Measurements from ENCODE around the gene ZNF280D.
"Not testable (repeated sequence)": the region's sequence is repeated elsewhere in the genome, so short reads cannot be mapped to it uniquely, and the experiment has no call there.

ZNF280D gene

GRCh38 chr15:56719774-56720555 lies 13.3 kb downstream of the ZNF280D start:
- DNase-seq, result no peak

- no peak for DNase-seq
Observed at GRCh38 chr15:56719021-56719612, 14.2 kb downstream of the ZNF280D start.

- DNase-seq, result no peak
Observed at GRCh38 chr15:56718560-56718959, 14.7 kb downstream of the ZNF280D start.

DNA sequence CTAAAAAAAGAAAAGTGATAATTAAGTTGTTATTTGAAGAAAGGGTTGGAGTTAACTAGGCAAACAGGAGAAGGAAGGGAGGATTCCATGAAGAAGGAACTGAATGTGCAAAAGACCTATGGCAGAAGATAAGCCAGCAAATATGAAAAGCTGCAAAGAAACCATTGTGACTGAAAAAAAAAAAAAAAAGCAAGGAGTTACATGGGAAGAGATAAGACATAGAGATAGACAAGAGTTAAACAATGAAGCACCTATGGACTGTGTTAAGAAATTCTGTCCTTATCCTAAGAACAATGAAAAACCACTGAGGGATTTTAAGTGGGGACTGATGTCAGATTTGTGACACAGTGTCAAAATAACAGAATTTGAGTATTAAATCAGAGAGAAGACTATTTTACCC lies 17.0 kb downstream of the ZNF280D start:
- DNase-seq, result no peak

GRCh38 chr15:56715220-56715619 lies 18.1 kb downstream of the ZNF280D start:
- DNase-seq, result no peak

DNA sequence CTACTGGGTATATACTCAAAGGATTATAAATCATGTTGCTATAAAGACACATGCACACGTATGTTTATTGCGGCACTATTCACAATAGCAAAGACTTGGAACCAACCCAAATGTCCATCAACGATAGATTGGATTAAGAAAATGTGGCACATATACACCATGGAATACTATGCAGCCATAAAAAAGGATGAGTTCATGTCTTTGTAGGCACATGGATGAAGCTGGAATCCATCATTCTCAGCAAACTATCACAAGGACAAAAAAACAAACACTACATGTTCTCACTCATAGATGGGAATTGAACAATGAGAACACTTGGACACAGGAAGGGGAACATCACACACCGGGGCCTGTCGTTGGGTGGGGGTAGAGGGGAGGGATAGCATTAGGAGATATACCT lies 23.8 kb downstream of the ZNF280D start:
- not testable (repeated sequence) for DNase-seq

DNA sequence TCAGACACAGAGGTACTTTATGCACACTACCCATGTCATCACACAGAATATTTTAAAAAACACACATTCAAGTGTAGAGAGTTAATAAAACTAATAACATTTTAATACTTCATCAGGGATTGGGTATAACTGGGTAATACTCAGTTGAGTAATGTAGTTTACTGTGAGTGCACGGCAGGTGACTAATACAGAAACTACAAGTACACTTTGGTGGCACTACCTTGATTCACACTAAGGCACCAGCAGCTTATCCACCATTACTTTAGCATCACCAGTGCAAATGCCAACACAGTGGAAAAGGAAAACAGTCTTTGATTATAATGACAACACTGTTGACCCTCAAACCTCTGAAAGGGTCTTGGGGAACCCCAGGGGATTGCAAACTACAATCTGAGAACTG lies 33.6 kb downstream of the ZNF280D start:
- no peak for DNase-seq

DNA sequence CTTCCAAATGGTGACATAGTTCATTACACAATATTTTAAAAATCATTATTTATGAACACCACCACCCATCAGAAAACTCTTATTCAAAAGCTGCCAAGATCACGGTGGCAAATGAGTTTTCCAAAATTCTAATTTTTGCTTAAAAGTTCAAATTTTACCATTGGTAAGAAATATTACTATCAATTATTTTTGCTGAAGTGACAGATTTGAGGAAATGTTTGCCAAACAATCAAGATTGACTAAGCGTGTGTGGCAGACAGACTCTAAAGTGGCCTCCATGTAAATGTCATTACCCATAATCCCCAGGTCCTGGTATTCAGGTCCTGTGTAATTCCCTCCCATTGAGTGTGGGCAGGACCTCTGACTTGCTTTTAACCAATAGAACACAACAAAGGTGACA lies 35.0 kb downstream of the ZNF280D start:
- no peak for DNase-seq

DNA sequence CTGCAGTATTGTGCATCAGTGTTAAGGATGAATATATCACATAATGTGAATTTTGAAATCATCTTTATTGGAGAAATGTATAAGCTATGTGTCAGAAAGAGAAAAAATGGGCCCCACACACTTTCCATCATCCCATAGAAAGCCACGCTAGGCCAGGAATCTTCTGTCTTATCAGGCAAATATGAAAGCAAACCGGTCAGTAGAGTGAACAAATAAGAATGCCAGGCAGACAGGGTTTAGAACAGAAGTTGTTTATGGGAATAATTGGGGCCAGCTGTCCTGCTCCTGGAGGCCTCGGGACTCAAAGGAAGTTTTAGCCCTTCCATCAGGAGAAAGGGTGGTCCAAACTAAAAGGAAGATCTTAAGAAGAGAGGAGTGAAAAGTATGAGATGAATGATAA lies 39.5 kb downstream of the ZNF280D start:
- DNase-seq, result no peak

DNA sequence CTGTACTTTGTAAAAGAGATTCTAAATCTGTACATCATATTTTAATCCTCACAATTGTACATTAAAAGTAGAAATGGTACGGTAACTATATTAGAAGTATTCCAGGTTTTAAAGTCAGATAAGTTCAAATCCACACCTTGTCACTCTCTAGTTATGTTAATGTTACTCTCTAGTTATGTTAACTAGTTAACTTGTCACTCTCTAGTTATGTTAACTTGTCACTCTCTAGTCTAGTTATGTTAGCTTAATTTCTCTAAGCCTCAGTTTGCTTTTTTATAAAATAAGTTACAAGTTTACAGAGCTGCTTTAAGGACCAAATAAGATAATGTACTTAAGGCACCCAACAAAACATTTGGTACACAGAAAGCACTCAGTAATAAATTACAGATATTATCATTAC lies 42.6 kb downstream of the ZNF280D start:
- DNase-seq, result no peak

GRCh38 chr15:56683908-56684307 lies 49.4 kb downstream of the ZNF280D start:
- no peak for DNase-seq

GRCh38 chr15:56681113-56681512 lies 52.2 kb downstream of the ZNF280D start:
- DNase-seq, result no peak

- DNase-seq, result no peak
Observed at GRCh38 chr15:56679225-56679624, 54.1 kb downstream of the ZNF280D start.

DNA sequence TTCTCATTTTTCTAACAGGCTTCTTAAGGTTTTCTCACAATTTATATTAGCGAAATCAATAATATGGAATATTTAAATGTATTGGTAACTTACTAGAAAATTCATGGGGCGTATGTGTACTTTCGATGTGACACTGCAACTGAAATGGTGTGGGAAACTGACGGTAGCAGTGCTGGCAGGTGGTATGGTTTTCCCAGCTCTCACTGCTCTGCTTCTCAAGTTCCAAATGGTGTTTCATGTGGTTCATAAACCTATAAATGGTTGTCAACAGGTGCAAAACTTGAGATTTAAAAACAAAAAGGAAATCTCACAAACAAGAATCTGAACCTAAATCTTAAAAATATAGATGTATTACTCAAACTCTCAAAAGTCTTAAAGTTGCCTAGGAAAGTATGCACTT lies 54.7 kb downstream of the ZNF280D start:
- no peak for DNase-seq

GRCh38 chr15:56677271-56677670 lies 56.0 kb downstream of the ZNF280D start:
- no peak for DNase-seq

DNA sequence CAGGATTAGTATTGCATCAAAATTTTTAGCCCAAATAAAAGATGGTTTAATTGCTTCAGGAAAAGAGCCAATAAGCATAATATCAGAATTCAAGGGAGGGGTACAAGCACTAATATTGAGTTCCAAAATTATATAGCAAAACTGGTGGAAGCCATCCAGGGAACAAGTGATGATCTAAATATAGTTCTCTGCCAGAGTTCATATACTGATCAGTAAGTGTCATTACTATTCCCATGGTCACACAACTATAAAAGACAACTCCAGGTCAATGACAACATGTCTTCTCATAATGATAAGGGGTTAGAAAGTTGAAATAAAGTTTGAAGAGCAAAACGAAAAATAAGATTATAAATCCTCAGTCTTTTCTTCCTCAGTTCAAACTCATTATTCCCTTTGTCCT lies 57.4 kb downstream of the ZNF280D start:
- no peak for DNase-seq

- no peak for DNase-seq
Observed at GRCh38 chr15:56674857-56675256, 58.5 kb downstream of the ZNF280D start.

DNA sequence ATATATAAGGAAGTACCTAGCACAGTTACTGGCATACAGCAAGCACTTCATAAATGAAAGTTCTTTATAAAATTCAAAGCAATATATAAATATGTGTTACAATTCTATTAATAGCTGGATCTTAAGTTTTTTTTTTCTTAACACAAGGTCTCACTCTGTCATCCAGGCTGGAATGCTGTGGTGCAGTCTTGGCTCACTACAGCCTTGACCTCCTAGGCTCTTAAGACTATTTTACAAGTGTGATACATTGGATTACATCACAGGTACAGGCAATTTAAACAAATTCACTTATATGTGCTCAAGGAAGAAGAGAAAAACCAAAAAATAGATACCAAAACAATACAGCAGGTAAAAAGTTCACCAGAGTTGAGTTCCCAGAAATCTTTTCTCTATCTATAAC lies 60.6 kb downstream of the ZNF280D start:
- DNase-seq, result no peak

DNA sequence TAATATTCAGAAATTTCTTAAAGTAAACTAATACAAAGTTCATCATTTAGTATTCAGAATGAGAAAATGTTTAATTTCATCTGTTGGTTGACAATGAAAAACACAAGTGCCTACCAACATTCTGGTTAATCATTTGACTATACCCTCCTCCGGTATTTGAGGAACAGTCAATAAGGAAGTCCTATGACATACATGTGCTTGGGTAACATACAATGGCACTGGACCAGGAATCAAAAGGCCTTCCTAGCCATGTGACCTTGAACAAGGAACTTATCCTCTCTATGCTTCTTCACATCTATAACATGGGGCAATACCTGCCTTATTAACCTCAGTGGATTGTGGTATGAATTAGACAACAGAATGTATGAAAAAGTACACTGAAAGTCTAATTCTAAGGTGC lies 65.8 kb downstream of the ZNF280D start:
- no peak for DNase-seq

GRCh38 chr15:56660943-56661342 lies 72.4 kb downstream of the ZNF280D start:
- no peak for DNase-seq

GRCh38 chr15:56659197-56659596 lies 74.1 kb downstream of the ZNF280D start:
- DNase-seq, result no peak

DNA sequence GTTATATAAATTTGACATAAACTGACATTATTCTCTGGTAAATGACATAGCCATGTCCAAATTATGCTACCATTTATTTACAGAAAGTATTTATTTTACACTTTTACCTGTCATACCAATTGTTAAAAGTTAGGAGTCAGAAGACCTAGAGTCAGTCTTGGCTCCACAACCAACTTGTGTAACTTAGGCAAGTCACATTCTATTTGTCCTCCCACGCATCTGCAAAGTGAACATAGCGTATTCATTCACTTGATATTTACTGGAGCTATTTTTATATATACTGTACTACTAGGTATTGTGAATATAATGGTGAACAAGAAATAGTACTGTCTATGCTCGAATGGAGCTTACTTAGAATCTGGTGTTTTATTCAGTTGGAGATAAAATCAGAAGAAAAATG lies 78.7 kb downstream of the ZNF280D start:
- DNase-seq, result no peak

DNA sequence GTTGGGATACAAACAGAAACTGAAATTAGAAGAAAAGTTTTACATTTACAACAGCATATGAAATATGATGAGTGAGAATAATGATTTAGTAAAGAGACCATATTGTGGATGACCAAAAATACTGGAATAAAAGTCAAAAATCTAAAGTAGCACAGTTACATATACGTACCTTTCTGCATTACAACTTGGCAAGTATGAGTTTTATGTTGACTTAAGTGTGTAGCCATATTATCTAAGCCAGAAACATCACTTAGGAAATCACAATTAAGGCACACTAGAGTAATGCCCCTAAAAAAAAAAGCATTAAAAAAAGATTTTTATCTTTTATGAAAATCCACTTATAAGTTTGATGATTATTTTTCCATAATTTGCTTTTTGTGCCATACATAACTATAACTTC lies 79.1 kb downstream of the ZNF280D start:
- DNase-seq, result no peak

- no peak for DNase-seq
Observed at GRCh38 chr15:56653787-56654186, 79.5 kb downstream of the ZNF280D start.
